ENCODE results near the gene MED27. TPM values are rescaled to one million over a fixed set of nuclear protein-coding genes. Genes with fewer than 3 reads are reported as not detected.

Gene MED27
- total RNA-seq, 2 experiments from 2014 or later = 18.5 to 19.7 TPM

DNA sequence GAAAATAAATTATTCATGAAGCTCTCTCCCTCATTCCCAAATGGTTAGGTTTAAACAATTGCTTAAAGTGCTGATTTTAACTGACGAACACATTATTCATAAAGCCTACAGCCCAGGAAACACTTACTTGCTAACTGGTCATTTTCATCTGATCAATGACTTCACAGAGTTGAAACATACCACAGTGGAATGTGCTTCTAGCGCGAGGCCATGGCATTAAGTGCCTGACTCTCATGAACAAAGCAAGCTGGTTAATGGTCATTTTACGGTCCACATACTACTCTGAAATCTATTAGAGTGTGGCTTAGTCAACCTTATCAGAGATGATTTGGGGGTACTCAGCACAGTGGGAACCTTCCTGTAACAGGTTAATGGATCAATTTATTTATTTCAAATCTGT, 114.6 kb downstream of the MED27 start:
- Mint-ChIP-seq H3K27ac (no peak overlapping the region), H3K4me1 (no peaks in the 10 kb centered on the region), H3K27me3 (no peaks in the 10 kb centered on the region), H3K9me3 (peaks cover 4% of the 10 kb centered on the region), H3K36me3 (peaks cover 5% of the 10 kb centered on the region), H3K4me3 (no peak overlapping the region)
- DNase-seq = no peak
- no peak for ATAC-seq (ENCODE audit: low read depth)
- POLR2A ChIA-PET = no interaction called here

DNA sequence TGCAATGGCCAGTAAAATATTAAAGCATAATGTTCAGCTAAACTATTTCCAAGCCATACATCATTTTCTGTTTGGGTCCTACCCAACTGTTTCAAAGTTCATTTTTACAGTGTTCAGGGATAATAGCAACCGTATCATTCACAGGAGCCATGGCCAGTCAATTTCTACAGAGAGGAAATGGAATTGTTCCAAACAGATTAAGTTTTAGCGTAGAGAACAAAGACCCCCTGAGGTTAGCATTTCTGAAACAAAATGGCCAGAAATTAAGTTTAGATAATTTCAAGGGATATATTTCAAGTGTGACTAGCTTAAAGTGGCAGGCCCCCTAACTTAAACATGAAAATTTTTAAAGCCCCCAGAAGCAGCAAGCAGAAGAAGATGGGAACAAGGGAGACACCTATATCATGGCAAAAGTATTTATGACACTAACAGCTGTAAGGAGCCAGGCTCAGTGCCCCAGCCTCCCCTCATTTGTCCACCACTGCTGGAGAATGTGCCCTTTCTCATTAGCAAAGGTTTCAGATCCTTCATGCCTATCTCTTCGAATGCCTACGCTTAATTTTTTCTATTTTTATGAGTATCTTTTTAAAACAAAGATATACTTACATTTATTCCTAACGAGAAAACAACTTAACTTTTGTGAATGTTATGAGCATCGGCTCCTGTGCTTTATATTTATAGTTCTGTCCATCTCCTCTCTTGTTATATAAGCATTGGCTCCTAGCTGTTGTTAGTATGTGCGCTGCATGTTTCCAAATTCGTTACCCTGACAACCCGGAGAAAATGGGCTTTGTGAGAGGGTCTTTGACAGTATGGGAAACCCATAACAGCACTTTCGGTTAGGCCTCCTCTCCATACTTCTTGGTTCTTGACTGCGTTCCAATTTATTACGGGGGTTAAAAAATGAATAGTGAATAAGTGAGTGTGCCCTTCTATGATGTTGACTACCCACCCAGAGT, 116.3 kb downstream of the MED27 start:
- no peaks in the 10 kb centered on the region for H3K4me1 Mint-ChIP-seq
- POLR2A ChIA-PET = no interaction called here
- ATAC-seq (ENCODE audit: low read depth) (no peak), DNase-seq (no peak)
- H3K36me3 Mint-ChIP-seq = peaks cover 5% of the 10 kb centered on the region
- H3K4me3 Mint-ChIP-seq = no peak overlapping the region
- no peaks in the 10 kb centered on the region for H3K27me3 Mint-ChIP-seq
- H3K27ac Mint-ChIP-seq = no peak overlapping the region
- peaks cover 4% of the 10 kb centered on the region for H3K9me3 Mint-ChIP-seq

DNA sequence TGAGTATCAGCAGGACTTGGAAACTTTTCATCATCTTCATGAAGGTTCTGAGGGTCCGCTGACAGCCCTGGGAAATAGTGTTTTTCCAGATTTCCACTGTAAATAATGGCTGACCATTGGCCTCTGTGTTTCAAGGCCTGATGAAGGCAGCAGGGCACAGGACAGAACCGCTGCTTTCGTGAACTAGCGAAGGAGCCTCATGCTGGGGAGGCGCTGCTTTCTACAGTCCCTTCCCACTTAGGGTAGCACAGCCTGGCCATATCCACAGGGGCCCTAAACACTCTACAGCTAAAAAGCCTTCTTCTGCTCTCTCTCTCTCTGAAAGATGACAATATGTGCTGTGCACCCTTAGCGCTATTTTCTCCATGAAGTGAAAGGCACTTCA, 118.2 kb downstream of the MED27 start:
- peaks cover 4% of the 10 kb centered on the region for H3K9me3 Mint-ChIP-seq
- H3K27ac Mint-ChIP-seq = no peak overlapping the region
- ATAC-seq (ENCODE audit: low read depth) = no peak
- DNase-seq = no peak
- no peak overlapping the region for H3K4me3 Mint-ChIP-seq
- no peaks in the 10 kb centered on the region for H3K27me3 Mint-ChIP-seq
- POLR2A ChIA-PET = no interaction called here
- H3K36me3 Mint-ChIP-seq = peaks cover 5% of the 10 kb centered on the region
- H3K4me1 Mint-ChIP-seq = no peaks in the 10 kb centered on the region

DNA sequence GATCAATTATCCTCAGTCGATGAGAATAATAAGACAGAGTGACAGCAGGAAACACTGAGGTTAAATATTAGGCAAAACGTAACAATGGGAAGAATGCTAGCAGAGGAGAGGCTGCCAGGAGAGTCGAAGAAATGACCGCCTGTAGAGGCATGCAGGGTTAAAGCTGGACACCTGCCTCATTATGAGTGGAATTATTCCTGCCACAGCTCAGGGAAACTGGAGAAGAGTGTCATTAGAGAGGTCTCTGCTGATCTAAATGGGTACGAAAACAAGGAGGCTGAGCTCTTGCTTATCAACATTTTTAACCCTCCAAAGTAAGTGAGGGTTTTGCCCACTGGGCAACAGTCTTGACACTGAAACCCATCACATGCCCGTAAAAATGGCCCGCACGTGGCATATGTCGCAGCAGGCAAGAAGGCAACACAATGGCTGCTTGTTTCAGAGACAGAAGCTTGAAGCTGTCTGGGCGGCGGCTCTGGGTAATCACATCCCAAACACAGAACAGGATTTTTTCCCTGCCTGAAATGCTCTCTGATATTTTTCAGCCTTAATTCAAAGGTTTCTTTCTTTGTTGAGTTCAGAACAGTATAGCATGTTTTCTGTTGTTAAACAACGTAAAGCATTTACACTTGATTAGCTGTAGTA, 118.7 kb downstream of the MED27 start:
- no peak overlapping the region for H3K27ac Mint-ChIP-seq
- no peaks in the 10 kb centered on the region for H3K27me3 Mint-ChIP-seq
- peaks cover 4% of the 10 kb centered on the region for H3K9me3 Mint-ChIP-seq
- no peak for DNase-seq
- ATAC-seq (ENCODE audit: low read depth) = no peak
- no peaks in the 10 kb centered on the region for H3K4me1 Mint-ChIP-seq
- H3K4me3 Mint-ChIP-seq = no peak overlapping the region
- peaks cover 7% of the 10 kb centered on the region for H3K36me3 Mint-ChIP-seq
- POLR2A ChIA-PET = no interaction called here

DNA sequence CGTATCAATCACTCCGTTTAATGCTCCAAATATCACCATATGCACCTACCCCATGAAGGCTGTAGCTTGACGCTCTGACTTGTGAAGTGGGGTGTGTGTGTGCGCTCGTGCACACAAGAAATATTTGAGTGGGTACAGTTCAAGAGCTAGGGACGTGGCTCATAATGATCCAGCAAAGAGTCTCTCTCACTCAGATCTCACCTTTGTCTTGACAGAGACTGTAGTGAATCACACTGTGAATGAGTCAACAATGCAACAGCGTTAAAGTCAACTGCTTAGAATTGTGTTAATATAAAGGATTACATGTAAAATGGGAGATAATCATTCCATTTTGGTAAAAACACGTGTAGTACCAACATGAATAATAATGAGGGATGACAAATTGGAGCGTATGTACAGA, 119.4 kb downstream of the MED27 start:
- H3K27ac Mint-ChIP-seq = no peak overlapping the region
- peaks cover 8% of the 10 kb centered on the region for H3K36me3 Mint-ChIP-seq
- no peak overlapping the region for H3K4me3 Mint-ChIP-seq
- POLR2A ChIA-PET = no interaction called here
- ATAC-seq (ENCODE audit: low read depth) (no peak), DNase-seq (no peak)
- H3K4me1 Mint-ChIP-seq = no peaks in the 10 kb centered on the region
- H3K9me3 Mint-ChIP-seq = peaks cover 4% of the 10 kb centered on the region
- H3K27me3 Mint-ChIP-seq = no peaks in the 10 kb centered on the region

DNA sequence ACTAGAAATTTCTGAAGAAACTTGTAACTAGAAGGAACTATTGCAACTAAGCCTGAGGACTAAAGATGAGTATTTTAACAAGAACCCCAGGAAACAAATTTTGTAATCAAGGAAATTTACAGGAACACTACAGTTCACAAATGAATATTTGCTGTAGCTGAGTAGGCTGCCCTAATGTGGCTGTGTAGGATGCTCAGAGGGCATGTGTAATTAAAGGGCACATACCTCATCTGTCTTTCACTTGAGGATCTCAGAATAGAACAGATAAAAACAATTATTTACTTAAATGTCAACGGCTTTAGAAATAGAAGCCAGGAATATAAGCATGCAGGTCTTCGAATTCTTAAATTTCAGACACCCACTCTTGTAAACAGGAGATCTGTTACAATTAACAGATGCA, 119.8 kb downstream of the MED27 start:
- DNase-seq = no peak
- no peaks in the 10 kb centered on the region for H3K27me3 Mint-ChIP-seq
- H3K36me3 Mint-ChIP-seq = peaks cover 8% of the 10 kb centered on the region
- H3K27ac Mint-ChIP-seq = no peak overlapping the region
- H3K4me1 Mint-ChIP-seq = no peaks in the 10 kb centered on the region
- POLR2A ChIA-PET = no interaction called here
- ATAC-seq (ENCODE audit: low read depth) = no peak
- peaks cover 4% of the 10 kb centered on the region for H3K9me3 Mint-ChIP-seq
- no peak overlapping the region for H3K4me3 Mint-ChIP-seq

DNA sequence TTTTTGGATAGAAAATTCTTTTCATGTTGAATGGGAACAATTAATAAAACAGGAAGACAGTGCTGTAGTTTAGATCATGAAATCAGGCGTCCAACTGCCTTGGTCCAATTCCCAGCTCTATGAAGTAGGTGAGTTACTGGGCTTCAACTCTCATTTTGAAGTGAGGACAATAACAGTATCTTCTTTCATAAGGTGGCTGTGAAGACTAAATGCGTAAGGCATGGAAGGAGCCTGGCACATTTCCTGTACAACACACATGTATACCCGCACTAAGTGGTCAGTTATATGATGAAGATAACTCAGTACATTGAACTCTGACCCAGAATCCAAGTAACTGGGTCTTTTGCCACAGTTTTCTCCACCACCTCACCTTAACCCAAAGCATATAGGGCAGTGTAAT, 120.6 kb downstream of the MED27 start:
- no peak for DNase-seq
- Mint-ChIP-seq H3K27ac (no peak overlapping the region), H3K4me1 (no peaks in the 10 kb centered on the region), H3K27me3 (no peaks in the 10 kb centered on the region), H3K4me3 (no peak overlapping the region), H3K9me3 (peaks cover under 1% of the 10 kb centered on the region), H3K36me3 (peaks cover 3% of the 10 kb centered on the region)
- ATAC-seq (ENCODE audit: low read depth) = no peak
- POLR2A ChIA-PET = no interaction called here

DNA sequence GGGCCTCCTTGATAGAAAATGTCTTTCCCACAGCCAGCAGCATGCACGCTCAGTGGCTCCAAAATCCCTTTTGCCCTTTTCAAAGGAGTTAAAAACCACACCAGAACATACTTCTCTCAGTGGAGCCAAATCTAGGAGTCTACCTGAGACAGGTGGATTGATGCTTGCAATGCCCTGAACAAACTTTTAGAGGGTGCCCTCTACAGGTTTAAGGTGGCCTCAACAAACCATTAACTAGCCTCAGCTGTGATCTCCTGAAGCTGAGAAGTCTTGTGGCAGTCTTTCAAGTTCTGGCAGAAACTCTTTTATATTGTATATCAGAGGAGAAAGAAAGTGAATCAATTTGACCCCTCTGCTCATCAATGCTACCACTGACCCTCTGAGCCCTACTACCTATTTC, 125.4 kb downstream of the MED27 start:
- POLR2A ChIA-PET = no interaction called here
- DNase-seq = no peak
- Mint-ChIP-seq H3K9me3 (no peaks in the 10 kb centered on the region), H3K27me3 (no peaks in the 10 kb centered on the region), H3K36me3 (peaks cover 3% of the 10 kb centered on the region), H3K27ac (no peak overlapping the region), H3K4me3 (no peak overlapping the region), H3K4me1 (no peaks in the 10 kb centered on the region)
- ATAC-seq (ENCODE audit: low read depth) = no peak

DNA sequence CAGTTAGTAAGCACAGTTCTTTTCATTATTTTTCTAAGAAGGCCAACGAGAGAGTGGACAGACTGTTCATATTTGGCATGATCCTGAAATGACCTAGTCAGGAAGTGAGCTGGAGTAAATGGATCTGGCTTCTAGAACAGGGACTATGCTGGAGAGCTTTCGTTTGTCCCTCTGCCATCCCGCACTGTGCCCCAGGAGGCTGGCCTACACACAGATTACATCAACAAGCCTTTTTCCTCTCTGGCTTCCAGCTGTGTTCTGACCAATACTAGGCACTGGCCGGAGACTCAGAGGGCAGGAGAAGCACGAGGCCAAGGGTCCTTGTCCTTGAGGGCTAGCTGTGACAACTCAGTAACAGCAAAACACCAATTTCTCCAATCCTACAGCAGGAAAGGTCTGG, 127.8 kb downstream of the MED27 start:
- POLR2A ChIA-PET = no interaction called here
- H3K36me3 Mint-ChIP-seq = peaks cover 3% of the 10 kb centered on the region
- ATAC-seq (ENCODE audit: low read depth) (no peak), DNase-seq (no peak)
- no peak overlapping the region for H3K27ac Mint-ChIP-seq
- no peaks in the 10 kb centered on the region for H3K27me3 Mint-ChIP-seq
- H3K4me1 Mint-ChIP-seq = no peaks in the 10 kb centered on the region
- H3K4me3 Mint-ChIP-seq = no peak overlapping the region
- H3K9me3 Mint-ChIP-seq = no peaks in the 10 kb centered on the region

DNA sequence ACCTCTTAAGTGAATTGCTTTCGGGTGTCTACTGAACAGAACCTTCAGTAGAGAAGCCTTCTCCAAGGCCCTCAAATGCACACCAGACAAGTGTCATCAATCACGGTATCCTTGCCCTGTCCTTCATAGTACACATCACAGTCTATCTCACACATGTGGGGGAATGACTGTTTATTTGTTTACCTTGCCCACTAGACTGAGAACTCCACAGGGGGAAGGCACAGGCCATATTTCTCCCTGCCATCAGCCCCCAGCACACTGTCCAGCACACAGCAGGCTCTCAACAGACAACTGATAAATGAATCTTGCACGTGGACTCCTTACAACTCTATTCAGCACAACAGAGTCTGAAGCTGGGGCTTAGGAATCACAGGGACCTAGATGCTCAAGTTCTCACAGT, 128.5 kb downstream of the MED27 start:
- H3K4me1 Mint-ChIP-seq = no peaks in the 10 kb centered on the region
- H3K36me3 Mint-ChIP-seq = peaks cover 3% of the 10 kb centered on the region
- H3K27me3 Mint-ChIP-seq = no peaks in the 10 kb centered on the region
- H3K9me3 Mint-ChIP-seq = no peaks in the 10 kb centered on the region
- H3K27ac Mint-ChIP-seq = no peak overlapping the region
- ATAC-seq (ENCODE audit: low read depth) (no peak), DNase-seq (no peak)
- POLR2A ChIA-PET = no interaction called here
- H3K4me3 Mint-ChIP-seq = no peak overlapping the region

DNA sequence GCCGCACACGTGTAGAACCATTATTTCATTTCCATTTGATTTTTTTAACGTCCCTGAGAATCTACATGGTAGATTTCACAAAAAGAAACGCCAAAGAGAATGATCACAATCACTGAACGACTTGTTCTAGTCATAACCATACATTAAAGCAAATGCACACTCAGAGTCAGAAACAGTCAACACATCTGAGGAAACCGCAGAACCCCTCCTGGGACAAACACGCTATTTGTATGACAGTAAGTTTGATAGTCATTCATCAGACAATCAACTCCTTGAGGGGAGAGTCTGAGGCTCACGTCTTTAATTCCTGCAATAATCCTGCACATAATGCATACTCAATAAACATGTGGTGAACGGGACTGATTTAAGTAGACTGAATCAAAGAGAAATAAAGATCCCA, 129.2 kb downstream of the MED27 start:
- no peaks in the 10 kb centered on the region for H3K9me3 Mint-ChIP-seq
- H3K4me3 Mint-ChIP-seq = no peak overlapping the region
- no peak for DNase-seq
- ATAC-seq (ENCODE audit: low read depth) = no peak
- no peaks in the 10 kb centered on the region for H3K36me3 Mint-ChIP-seq
- POLR2A ChIA-PET = no interaction called here
- no peaks in the 10 kb centered on the region for H3K4me1 Mint-ChIP-seq
- H3K27me3 Mint-ChIP-seq = no peaks in the 10 kb centered on the region
- no peak overlapping the region for H3K27ac Mint-ChIP-seq

DNA sequence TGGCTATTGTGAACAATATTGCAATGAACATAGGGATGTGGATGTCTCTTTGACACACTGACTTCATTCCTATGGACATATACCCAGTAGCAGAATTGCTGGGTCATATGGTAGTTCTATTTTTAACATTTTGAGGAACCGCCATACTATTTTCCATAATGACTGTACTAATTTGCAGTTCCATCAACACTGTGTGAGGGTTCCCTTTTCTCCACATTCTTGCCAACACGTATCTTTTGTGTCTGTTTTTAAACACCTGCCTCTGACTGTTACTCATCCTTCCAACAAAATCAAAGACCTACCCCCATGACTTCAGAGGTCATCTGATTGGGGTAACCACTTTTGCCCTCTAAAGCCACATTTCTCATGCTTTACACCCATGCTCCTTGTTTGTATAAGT, 133.5 kb downstream of the MED27 start:
- H3K27ac Mint-ChIP-seq = no peak overlapping the region
- no peaks in the 10 kb centered on the region for H3K27me3 Mint-ChIP-seq
- H3K36me3 Mint-ChIP-seq = no peaks in the 10 kb centered on the region
- no peak overlapping the region for H3K4me3 Mint-ChIP-seq
- POLR2A ChIA-PET = no interaction called here
- H3K9me3 Mint-ChIP-seq = no peaks in the 10 kb centered on the region
- no peak for DNase-seq
- no peaks in the 10 kb centered on the region for H3K4me1 Mint-ChIP-seq
- ATAC-seq (ENCODE audit: low read depth) = no peak

DNA sequence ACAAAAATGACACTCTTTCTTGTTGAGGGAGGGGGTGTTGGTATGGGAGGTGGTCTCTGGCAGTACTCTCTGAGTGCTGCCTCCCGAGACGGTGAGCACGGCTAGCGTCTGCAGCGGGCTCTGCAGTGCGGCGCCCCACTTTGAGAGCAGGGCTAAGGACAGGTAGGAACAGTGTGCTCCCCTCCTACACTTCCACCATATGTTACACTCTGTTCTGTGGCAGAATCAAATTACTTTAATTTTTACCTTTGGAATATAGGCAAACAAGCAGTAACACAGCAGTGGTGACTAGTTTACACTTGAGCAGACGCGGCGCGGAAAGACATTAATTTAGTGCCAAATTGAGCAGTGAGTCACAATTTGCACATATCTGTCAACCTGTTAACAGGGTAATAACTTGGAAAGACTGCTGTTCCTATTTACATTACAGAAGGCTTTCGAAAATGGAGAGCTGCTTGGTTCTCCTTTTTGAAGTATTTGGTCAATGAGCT, 136.3 kb downstream of the MED27 start:
- H3K9me3 Mint-ChIP-seq = no peaks in the 10 kb centered on the region
- H3K4me1 Mint-ChIP-seq = no peaks in the 10 kb centered on the region
- DNase-seq (no peak), ATAC-seq (ENCODE audit: low read depth) (no peak)
- H3K27ac Mint-ChIP-seq = no peak overlapping the region
- H3K27me3 Mint-ChIP-seq = no peaks in the 10 kb centered on the region
- POLR2A ChIA-PET = no interaction called here
- no peak overlapping the region for H3K4me3 Mint-ChIP-seq
- H3K36me3 Mint-ChIP-seq = no peaks in the 10 kb centered on the region

DNA sequence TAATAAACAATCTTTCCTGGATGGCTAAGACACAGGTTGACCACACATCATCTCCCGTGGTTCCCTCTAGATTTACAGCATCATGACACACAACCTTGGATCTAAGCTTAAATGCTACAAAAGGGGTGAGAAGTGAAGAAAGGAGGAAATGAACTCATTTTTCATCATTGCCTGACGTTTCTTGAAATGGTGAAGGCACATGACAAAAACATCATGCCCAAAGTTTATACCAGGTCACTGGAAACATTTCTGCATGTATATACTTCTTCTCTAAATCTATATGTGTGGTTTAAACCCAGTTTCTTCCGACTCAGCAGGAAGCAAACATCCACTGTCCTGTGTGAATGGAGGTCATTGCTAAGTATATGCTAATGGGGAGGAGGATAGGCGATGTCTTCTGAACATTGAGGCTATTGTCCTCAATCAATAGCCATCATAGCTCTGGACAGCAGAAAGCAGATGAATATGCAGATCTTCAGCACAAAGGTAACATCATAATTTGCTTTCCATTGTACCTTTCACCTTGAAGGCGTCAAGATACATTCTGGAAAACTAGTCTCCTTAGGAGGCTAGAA, 137.4 kb downstream of the MED27 start:
- no peaks in the 10 kb centered on the region for H3K27me3 Mint-ChIP-seq
- ATAC-seq (ENCODE audit: low read depth) (no peak), DNase-seq (no peak)
- POLR2A ChIA-PET = interaction anchor here (0.7 kb wide), 2 partner anchors 36 to 216 kb away, joined by 6 to 8 read pairs; no protein-coding TSS in a partner anchor
- H3K36me3 Mint-ChIP-seq = no peaks in the 10 kb centered on the region
- no peak overlapping the region for H3K27ac Mint-ChIP-seq
- H3K4me1 Mint-ChIP-seq = no peaks in the 10 kb centered on the region
- no peaks in the 10 kb centered on the region for H3K9me3 Mint-ChIP-seq
- H3K4me3 Mint-ChIP-seq = no peak overlapping the region

Measured in activated naive CD8-positive, alpha-beta T cell treated with anti-CD3 and anti-CD28 coated beads, Interleukin-2, amount 10 ng/mL, durations not matched to agents 7 days and 5 days (primary cell).